Stimulated activated CD8-positive, alpha-beta memory T cell treated with anti-CD3 and anti-CD28 coated beads, Interleukin-2, amount 100 ng/mL, for 48 hours (primary cell): ENCODE measurements around the gene CEP170B.
"Not testable (repeated sequence)": the region's sequence is repeated elsewhere in the genome, so short reads cannot be mapped to it uniquely, and the experiment has no call there.

Experiments
- DNase-seq, 2 donors: peaks; one replicate each; pipeline ENCODE4 v3.0.0-alpha.2; 2020; ENCODE audit warnings: low read depth in 2 of 2

The CEP170B gene

DNA sequence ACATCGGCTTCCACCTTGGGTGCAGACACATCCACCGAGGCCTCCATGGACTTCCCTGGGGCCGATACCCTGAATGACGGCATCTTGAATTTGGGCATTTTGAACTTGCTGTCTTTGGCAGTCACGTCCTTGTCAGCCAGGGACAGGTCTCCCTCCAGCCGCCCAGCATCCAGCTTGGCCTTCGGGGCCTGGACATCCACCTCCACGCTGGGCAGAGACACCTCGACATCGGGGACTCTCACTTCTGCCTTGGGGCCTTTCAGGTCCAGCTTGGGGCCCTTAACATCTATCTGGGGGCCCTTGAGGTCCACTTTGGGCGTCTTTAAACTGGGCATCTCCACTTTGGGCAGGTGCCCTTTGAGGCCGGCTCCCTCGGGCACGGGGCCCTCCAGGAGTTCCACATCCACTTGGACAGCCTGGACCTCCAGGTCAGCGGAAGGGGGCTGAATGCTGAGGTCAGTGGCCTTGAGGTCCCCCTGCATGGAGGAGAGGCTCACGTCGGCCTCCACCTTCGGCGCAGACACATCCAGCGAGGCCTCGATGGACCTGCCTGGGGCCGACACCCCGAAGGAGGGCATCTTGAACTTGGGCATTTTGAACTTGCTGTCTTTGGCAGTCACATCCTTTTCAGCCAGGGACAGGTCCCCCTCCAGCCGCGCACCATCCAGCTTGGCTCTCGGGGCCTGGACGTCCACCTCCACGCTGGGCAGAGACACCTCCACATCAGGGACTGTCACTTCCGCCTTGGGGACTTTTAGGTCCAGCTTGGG lies 79.6 kb downstream of the CEP170B start:
- DNase-seq: not testable (repeated sequence)

DNA sequence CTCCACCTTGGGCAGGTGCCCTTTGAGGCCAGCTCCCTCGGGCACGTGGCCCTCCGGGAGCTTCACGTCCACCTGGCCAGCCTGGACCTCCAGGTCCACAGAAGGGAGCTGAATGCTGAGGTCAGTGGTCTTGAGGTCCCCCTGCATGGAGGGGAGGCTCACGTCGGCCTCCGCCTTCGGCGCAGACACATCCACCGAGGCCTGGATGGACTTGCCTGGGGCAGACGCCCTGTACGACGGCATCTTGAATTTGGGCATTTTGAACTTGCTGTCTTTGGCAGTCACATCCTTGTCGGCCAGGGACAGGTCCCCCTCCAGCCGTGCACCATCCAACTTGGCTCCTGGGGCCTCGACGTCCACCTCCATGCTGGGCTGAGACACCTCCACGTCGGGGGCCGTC lies 80.2 kb downstream of the CEP170B start:
- DNase-seq: not testable (repeated sequence)
